GM18873 (cell line): ENCODE data around the gene ZNF254.

ENCODE experiments used
- ATAC-seq: cut with Tn5 transposase; IDR thresholded peaks from one replicate; pipeline ENCODE4 v1.9.1; 2021; ENCODE audit warnings: mild to moderate bottlenecking, moderate library complexity, moderate number of reproducible peaks; ENCODE audit not compliant: unreplicated experiment, low FRiP score

The ZNF254 gene

GRCh38 chr19:24178207-24178606, 91.2 kb downstream of the ZNF254 start:
- no peak for ATAC-seq
